ENCODE measurements around the gene EMC6. TPM values are rescaled to one million over a fixed set of nuclear protein-coding genes. Genes with fewer than 3 reads are reported as not detected.
A peak's percentile ranks its signal among the peaks of the same experiment; 100 is the strongest.

EMC6 gene
- 15.5 TPM for total RNA-seq

- Histone ChIP-seq H3K4me1 (ENCODE audit: insufficient read depth, low read length) (peaks cover 24% of the 10 kb centered on the region), H3K27me3 (ENCODE audit: insufficient read depth, low read length) (no peaks in the 10 kb centered on the region), H3K4me3 (ENCODE audit: low read length) (peak within 1 kb of the TSS; percentile 97)
Observed at GRCh38 chr17:3668279-3669084, at the start of gene EMC6, which contains the start of gene TAX1BP3. Gene EMC6 (plus strand): TSS chr17:3668812. CDS start chr17:3669147, 335 bp downstream. Gene TAX1BP3 (minus strand): TSS chr17:3668578. CDS start chr17:3668526, 52 bp downstream.

DNA sequence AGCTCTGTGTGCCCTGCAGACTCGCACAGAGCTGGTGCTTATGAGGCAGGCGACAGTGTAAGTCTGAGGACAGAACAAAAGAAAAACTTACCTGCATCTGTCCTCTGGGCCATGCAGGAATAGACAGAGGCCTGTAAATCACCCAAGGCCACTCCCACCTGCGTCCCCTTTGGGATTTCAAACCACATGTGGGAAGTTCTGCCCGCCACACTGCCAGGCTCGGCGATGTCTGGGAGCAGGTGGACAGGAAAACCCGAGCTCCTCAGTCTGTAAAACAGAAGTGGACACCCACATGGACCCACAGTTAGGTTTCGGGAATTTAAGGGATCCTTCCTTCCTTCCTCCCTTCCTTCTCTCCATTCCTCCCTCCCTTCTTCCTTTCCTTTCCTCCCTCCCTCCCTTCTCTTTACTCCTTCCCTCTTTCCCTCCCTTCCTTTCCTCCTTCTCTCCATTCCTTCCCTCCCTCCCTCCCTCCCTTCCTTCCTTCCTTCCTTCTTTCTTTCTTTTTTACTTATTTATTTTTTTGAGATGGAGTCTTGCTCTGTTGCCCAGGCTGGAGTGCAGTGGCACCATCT lies 47.4 kb upstream of the EMC6 start:
- Histone ChIP-seq H3K9me3 (ENCODE audit: low read depth, low read length) (no peaks in the 10 kb centered on the region), H3K4me1 (ENCODE audit: insufficient read depth, low read length) (no peaks in the 10 kb centered on the region), H3K27me3 (ENCODE audit: insufficient read depth, low read length) (no peaks in the 10 kb centered on the region), H3K4me3 (ENCODE audit: low read length) (no peak overlapping the region)

More at GRCh38 chr17:3668279-3669084, at the start of gene EMC6, which contains the start of gene TAX1BP3:
- no peaks in the 10 kb centered on the region for H3K9me3 ChIP-seq (ENCODE audit: low read depth, low read length)

GRCh38 chr17:3622977-3623594 lies 45.5 kb upstream of the EMC6 start:
- Histone ChIP-seq H3K9me3 (ENCODE audit: low read depth, low read length) (no peaks in the 10 kb centered on the region), H3K27me3 (ENCODE audit: insufficient read depth, low read length) (no peaks in the 10 kb centered on the region), H3K4me3 (ENCODE audit: low read length) (no peak overlapping the region), H3K4me1 (ENCODE audit: insufficient read depth, low read length) (no peaks in the 10 kb centered on the region)

- Histone ChIP-seq H3K27me3 (ENCODE audit: insufficient read depth, low read length) (no peaks in the 10 kb centered on the region), H3K4me1 (ENCODE audit: insufficient read depth, low read length) (no peaks in the 10 kb centered on the region)
Observed at GRCh38 chr17:3626831-3627768, 41.5 kb upstream of the EMC6 start.

GRCh38 chr17:3627769-3628167 lies 40.8 kb upstream of the EMC6 start:
- H3K4me1 ChIP-seq (ENCODE audit: insufficient read depth, low read length) = no peaks in the 10 kb centered on the region
- no peaks in the 10 kb centered on the region for H3K27me3 ChIP-seq (ENCODE audit: insufficient read depth, low read length)
- H3K4me3 ChIP-seq (ENCODE audit: low read length) = no peak overlapping the region
- H3K9me3 ChIP-seq (ENCODE audit: low read depth, low read length) = no peaks in the 10 kb centered on the region

More at GRCh38 chr17:3626831-3627768, 41.5 kb upstream of the EMC6 start:
- H3K9me3 ChIP-seq (ENCODE audit: low read depth, low read length) = no peaks in the 10 kb centered on the region
- no peak overlapping the region for H3K4me3 ChIP-seq (ENCODE audit: low read length)

- Histone ChIP-seq H3K4me1 (ENCODE audit: insufficient read depth, low read length) (peaks cover 14% of the 10 kb centered on the region), H3K9me3 (ENCODE audit: low read depth, low read length) (no peaks in the 10 kb centered on the region), H3K27me3 (ENCODE audit: insufficient read depth, low read length) (no peaks in the 10 kb centered on the region), H3K4me3 (ENCODE audit: low read length) (no peak overlapping the region)
Observed at GRCh38 chr17:3630781-3631180, 37.8 kb upstream of the EMC6 start.

DNA sequence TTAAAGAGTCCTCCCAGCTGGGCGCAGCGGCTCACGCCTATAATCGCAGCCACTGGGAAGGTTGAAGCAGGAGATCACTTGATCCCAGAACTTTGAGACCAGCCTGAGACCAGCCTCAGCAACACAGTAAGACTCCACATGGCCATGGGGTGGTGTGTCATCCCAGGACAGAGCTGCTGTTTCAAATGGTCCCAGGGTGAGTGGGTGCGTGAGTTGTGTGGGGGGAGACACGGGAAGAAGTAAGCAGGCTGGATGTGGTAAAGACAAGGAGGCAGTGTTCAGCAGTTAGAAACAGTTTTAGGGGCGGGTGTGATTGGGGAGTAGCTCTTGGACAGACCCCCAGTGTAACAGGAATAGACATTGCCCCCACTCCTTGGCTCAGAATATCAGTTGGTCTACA lies 36.3 kb upstream of the EMC6 start:
- no peak overlapping the region for H3K4me3 ChIP-seq (ENCODE audit: low read length)
- H3K27me3 ChIP-seq (ENCODE audit: insufficient read depth, low read length) = no peaks in the 10 kb centered on the region
- peaks cover 20% of the 10 kb centered on the region for H3K4me1 ChIP-seq (ENCODE audit: insufficient read depth, low read length)
- H3K9me3 ChIP-seq (ENCODE audit: low read depth, low read length) = no peaks in the 10 kb centered on the region

GRCh38 chr17:3635474-3636153 lies 33.0 kb upstream of the EMC6 start:
- Histone ChIP-seq H3K9me3 (ENCODE audit: low read depth, low read length) (no peaks in the 10 kb centered on the region), H3K4me1 (ENCODE audit: insufficient read depth, low read length) (peaks cover 42% of the 10 kb centered on the region), H3K27me3 (ENCODE audit: insufficient read depth, low read length) (no peaks in the 10 kb centered on the region), H3K4me3 (ENCODE audit: low read length) (peak overlapping the region; percentile 80)

GRCh38 chr17:3636154-3636907 lies 32.3 kb upstream of the EMC6 start, which contains the start of the genes CTNS and SHPK:
Gene CTNS (plus strand): TSS chr17:3636760. CDS start chr17:3640207, 3,447 bp downstream.
Gene SHPK (minus strand): TSS chr17:3636250. CDS start chr17:3636219, 31 bp downstream.
- Histone ChIP-seq H3K4me1 (ENCODE audit: insufficient read depth, low read length) (peaks cover 46% of the 10 kb centered on the region), H3K9me3 (ENCODE audit: low read depth, low read length) (no peaks in the 10 kb centered on the region), H3K27me3 (ENCODE audit: insufficient read depth, low read length) (no peaks in the 10 kb centered on the region), H3K4me3 (ENCODE audit: low read length) (peak within 1 kb of the TSS; percentile 80)

DNA sequence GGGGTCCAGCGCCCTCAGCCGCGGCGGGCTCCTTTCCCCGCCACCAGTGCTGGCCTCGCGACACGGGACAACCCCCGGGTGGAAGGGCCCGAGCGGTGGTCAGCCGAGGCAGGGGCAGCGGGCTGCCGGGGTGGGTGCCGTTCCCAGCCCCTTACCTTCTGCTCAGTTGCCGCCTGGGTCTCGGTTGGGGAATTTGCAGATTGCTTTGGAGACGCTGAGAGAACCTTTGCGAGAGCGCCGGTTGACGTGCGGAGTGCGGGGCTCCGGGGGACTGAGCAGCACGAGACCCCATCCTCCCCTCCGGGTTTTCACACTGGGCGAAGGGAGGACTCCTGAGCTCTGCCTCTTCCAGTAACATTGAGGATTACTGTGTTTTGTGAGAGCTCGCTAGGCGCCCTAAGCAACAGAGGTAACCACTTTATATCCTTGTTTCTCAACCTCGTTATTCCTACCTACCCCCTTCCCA lies 31.7 kb upstream of the EMC6 start:
- no peaks in the 10 kb centered on the region for H3K27me3 ChIP-seq (ENCODE audit: insufficient read depth, low read length)
- H3K4me1 ChIP-seq (ENCODE audit: insufficient read depth, low read length) = peaks cover 46% of the 10 kb centered on the region
- no peaks in the 10 kb centered on the region for H3K9me3 ChIP-seq (ENCODE audit: low read depth, low read length)
- peak overlapping the region; percentile 80 for H3K4me3 ChIP-seq (ENCODE audit: low read length)

GRCh38 chr17:3639981-3640596 lies 28.5 kb upstream of the EMC6 start:
- H3K4me3 ChIP-seq (ENCODE audit: low read length) = no peak overlapping the region

DNA sequence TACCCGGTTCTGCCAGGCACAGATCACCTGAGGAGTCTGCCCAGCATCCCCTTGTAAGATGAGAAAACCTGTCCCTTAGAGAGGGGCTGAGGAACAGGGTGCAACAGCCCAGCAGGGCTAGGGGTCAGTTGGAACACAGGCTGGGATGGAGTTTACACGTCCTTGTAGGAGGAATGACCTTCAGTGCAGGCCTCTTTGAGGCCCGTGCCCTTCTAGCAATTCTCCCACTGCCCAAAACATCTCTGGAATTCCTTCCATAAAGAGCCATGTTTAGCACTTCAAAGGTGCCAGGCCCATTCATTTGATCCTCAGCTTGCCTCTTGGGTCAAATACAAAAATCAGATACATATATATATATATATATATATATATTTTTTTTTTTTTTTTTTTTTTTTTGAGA lies 27.6 kb upstream of the EMC6 start:
- no peaks in the 10 kb centered on the region for H3K9me3 ChIP-seq (ENCODE audit: low read depth, low read length)
- H3K27me3 ChIP-seq (ENCODE audit: insufficient read depth, low read length) = no peaks in the 10 kb centered on the region
- H3K4me1 ChIP-seq (ENCODE audit: insufficient read depth, low read length) = peaks cover 34% of the 10 kb centered on the region
- H3K4me3 ChIP-seq (ENCODE audit: low read length) = no peak overlapping the region

More at GRCh38 chr17:3639981-3640596, 28.5 kb upstream of the EMC6 start:
- peaks cover 39% of the 10 kb centered on the region for H3K4me1 ChIP-seq (ENCODE audit: insufficient read depth, low read length)
- no peaks in the 10 kb centered on the region for H3K9me3 ChIP-seq (ENCODE audit: low read depth, low read length)
- H3K27me3 ChIP-seq (ENCODE audit: insufficient read depth, low read length) = no peaks in the 10 kb centered on the region
